SK-N-SH treated with all-trans-retinoic acid at 6 μM for 48 hours (cell line): ENCODE results near the gene ADAMTS18.

Experiments
- ATAC-seq: fragments of 200-7000 bp; cut with Tn5 transposase; 3 replicates; pipeline ENCODE4 v1.9.1; 2020; ENCODE audit warnings: mild to moderate bottlenecking, moderate library complexity
- ARNTL ChIP-seq: fragments of 450-650 bp; formaldehyde crosslinking; IDR thresholded peaks from 2 replicates; pipeline ENCODE4 v1.5.0; 2020; ENCODE audit warnings: low read depth, mild to moderate bottlenecking, moderate library complexity, borderline replicate concordance
- BACH2 ChIP-seq: fragments of 250-450 bp; sonication (Bioruptor Pico); IDR thresholded peaks from 2 replicates; pipeline ENCODE4 v1.9.0; 2021; ENCODE audit warnings: mild to moderate bottlenecking, borderline replicate concordance
- CREB5 ChIP-seq: fragments of 250-450 bp; sonication (Bioruptor Pico); IDR thresholded peaks from 2 replicates; pipeline ENCODE4 v1.5.1; 2020; ENCODE audit warnings: low read depth, mild to moderate bottlenecking, moderate library complexity
- CSDC2 ChIP-seq: fragments of 250-450 bp; sonication (Bioruptor Pico); IDR thresholded peaks from 2 replicates; pipeline ENCODE4 v1.5.0; 2020; ENCODE audit warnings: mild to moderate bottlenecking, moderate library complexity
- ESRRG ChIP-seq: fragments of 250-450 bp; sonication (Bioruptor Pico); IDR thresholded peaks from 2 replicates; pipeline ENCODE4 v1.6.1; 2021; ENCODE audit warnings: mild to moderate bottlenecking
- ISL1 ChIP-seq: fragments of 250-450 bp; sonication (Bioruptor Pico); IDR thresholded peaks from 2 replicates; pipeline ENCODE4 v2.1.2; 2022; ENCODE audit warnings: mild to moderate bottlenecking, moderate library complexity
- OSR1 ChIP-seq: fragments of 250-450 bp; sonication (Bioruptor Pico); IDR thresholded peaks from 2 replicates; pipeline ENCODE4 v1.8.0; 2022; ENCODE audit warnings: moderate library complexity, mild to moderate bottlenecking, inconsistent platforms
- PATZ1 ChIP-seq: fragments of 250-450 bp; sonication (Bioruptor Pico); IDR thresholded peaks from 2 replicates; pipeline ENCODE4 v1.8.0; 2020; ENCODE audit warnings: mild to moderate bottlenecking, moderate library complexity, borderline replicate concordance
- POU6F1 ChIP-seq: fragments of 250-450 bp; sonication (Bioruptor Pico); IDR thresholded peaks from 2 replicates; pipeline ENCODE4 v1.8.0; 2021; ENCODE audit warnings: low read depth, mild to moderate bottlenecking, moderate library complexity, borderline replicate concordance
- RARB ChIP-seq: fragments of 250-450 bp; sonication (Bioruptor Pico); IDR thresholded peaks from 2 replicates; pipeline ENCODE4 v1.8.0; 2021; ENCODE audit warnings: mild to moderate bottlenecking, moderate library complexity
- SNAI2 ChIP-seq: fragments of 250-450 bp; sonication (Bioruptor Pico); IDR thresholded peaks from 2 replicates; pipeline ENCODE4 v1.5.0; 2020; ENCODE audit warnings: mild to moderate bottlenecking, moderate library complexity
- TCF4 ChIP-seq: fragments of 250-450 bp; sonication (Bioruptor Pico); IDR thresholded peaks from 2 replicates; pipeline ENCODE4 v1.8.0; 2021; ENCODE audit warnings: mild to moderate bottlenecking, moderate library complexity, borderline replicate concordance
- TOX ChIP-seq: fragments of 250-450 bp; sonication (Bioruptor Pico); IDR thresholded peaks from 2 replicates; pipeline ENCODE4 v1.8.0; 2021; ENCODE audit warnings: mild to moderate bottlenecking, moderate library complexity, borderline replicate concordance
- ZC3H10 ChIP-seq: fragments of 250-450 bp; sonication (Bioruptor Pico); IDR thresholded peaks from 2 replicates; pipeline ENCODE4 v1.5.1; 2021; ENCODE audit warnings: mild to moderate bottlenecking, moderate library complexity
- ZFP3 ChIP-seq: fragments of 250-450 bp; sonication (Bioruptor Pico); IDR thresholded peaks from 2 replicates; pipeline ENCODE4 v1.5.0; 2020; ENCODE audit warnings: mild to moderate bottlenecking, moderate library complexity
- ZFP30 ChIP-seq: fragments of 450-650 bp; formaldehyde crosslinking; IDR thresholded peaks from 2 replicates; pipeline ENCODE4 v1.5.0; 2022; ENCODE audit warnings: mild to moderate bottlenecking, moderate library complexity
- ZNF565 ChIP-seq: fragments of 450-650 bp; formaldehyde crosslinking; conservative IDR thresholded peaks from 2 replicates; pipeline ENCODE4 v1.5.0; 2020; ENCODE audit warnings: low read depth, mild to moderate bottlenecking, moderate library complexity
- ZNF8 ChIP-seq: fragments of 450-650 bp; formaldehyde crosslinking; IDR thresholded peaks from 2 replicates; pipeline ENCODE4 v1.5.0; 2020; ENCODE audit warnings: mild to moderate bottlenecking, moderate library complexity
- TF ChIP-seq, protein P1 (sequence below): fragments of 250-450 bp; sonication (Bioruptor Pico); IDR thresholded peaks from 2 replicates; pipeline ENCODE4 v1.5.1; 2021; ENCODE audit warnings: mild to moderate bottlenecking, moderate library complexity
- TF ChIP-seq, protein P2 (sequence below): fragments of 250-450 bp; sonication (Bioruptor Pico); IDR thresholded peaks from 2 replicates; pipeline ENCODE4 v1.5.0; 2020; ENCODE audit warnings: mild to moderate bottlenecking, moderate library complexity

The ADAMTS18 gene

GRCh38 chr16:77327717-77328116 is 107.1 kb downstream of the ADAMTS18 start:
- no peak for ATAC-seq
- TF ChIP-seq ZNF565 (CRISPR knock-in tag), result no peak
- no peak for TF ChIP-seq ARNTL (CRISPR knock-in tag)
- TF ChIP-seq, protein P1, sequence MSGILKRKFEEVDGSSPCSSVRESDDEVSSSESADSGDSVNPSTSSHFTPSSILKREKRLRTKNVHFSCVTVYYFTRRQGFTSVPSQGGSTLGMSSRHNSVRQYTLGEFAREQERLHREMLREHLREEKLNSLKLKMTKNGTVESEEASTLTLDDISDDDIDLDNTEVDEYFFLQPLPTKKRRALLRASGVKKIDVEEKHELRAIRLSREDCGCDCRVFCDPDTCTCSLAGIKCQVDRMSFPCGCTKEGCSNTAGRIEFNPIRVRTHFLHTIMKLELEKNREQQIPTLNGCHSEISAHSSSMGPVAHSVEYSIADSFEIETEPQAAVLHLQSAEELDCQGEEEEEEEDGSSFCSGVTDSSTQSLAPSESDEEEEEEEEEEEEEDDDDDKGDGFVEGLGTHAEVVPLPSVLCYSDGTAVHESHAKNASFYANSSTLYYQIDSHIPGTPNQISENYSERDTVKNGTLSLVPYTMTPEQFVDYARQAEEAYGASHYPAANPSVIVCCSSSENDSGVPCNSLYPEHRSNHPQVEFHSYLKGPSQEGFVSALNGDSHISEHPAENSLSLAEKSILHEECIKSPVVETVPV, result no peak
- TF ChIP-seq PATZ1 (CRISPR knock-in tag), result no peak
- no peak for TF ChIP-seq POU6F1 (CRISPR knock-in tag)
- no peak for TF ChIP-seq TOX
- TF ChIP-seq ISL1 (CRISPR knock-in tag), result no peak
- TF ChIP-seq CREB5, result no peak
- TF ChIP-seq, protein P2, sequence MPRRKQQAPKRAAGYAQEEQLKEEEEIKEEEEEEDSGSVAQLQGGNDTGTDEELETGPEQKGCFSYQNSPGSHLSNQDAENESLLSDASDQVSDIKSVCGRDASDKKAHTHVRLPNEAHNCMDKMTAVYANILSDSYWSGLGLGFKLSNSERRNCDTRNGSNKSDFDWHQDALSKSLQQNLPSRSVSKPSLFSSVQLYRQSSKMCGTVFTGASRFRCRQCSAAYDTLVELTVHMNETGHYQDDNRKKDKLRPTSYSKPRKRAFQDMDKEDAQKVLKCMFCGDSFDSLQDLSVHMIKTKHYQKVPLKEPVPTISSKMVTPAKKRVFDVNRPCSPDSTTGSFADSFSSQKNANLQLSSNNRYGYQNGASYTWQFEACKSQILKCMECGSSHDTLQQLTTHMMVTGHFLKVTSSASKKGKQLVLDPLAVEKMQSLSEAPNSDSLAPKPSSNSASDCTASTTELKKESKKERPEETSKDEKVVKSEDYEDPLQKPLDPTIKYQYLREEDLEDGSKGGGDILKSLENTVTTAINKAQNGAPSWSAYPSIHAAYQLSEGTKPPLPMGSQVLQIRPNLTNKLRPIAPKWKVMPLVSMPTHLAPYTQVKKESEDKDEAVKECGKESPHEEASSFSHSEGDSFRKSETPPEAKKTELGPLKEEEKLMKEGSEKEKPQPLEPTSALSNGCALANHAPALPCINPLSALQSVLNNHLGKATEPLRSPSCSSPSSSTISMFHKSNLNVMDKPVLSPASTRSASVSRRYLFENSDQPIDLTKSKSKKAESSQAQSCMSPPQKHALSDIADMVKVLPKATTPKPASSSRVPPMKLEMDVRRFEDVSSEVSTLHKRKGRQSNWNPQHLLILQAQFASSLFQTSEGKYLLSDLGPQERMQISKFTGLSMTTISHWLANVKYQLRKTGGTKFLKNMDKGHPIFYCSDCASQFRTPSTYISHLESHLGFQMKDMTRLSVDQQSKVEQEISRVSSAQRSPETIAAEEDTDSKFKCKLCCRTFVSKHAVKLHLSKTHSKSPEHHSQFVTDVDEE (CRISPR knock-in tag), result no peak
- TF ChIP-seq ZC3H10 (CRISPR knock-in tag), result no peak
- TF ChIP-seq SNAI2 (CRISPR knock-in tag), result no peak
- TF ChIP-seq OSR1 (CRISPR knock-in tag), result no peak
- no peak for TF ChIP-seq ZFP30
- no peak for TF ChIP-seq BACH2 (CRISPR knock-in tag)

DNA sequence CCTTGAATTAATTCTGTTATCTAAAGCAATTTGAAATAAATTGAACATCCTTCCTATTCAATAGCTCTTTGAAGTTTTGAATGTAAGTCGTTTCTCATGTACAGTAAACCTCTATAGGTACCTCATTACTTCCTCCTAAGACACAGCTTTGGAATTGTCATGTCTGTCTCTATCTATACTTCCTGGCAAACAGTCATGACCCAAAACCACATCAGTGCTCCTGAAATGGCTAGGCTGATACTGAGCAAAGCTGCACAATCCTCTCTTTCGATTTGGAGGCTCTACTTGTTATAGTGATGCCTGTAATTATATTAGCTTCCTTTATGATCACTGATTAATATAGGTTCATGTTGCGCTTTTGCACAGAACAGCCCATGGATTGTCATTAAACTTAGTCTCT is 110.1 kb downstream of the ADAMTS18 start:
- TF ChIP-seq ZNF8 (CRISPR knock-in tag) (no peak), RARB (CRISPR knock-in tag) (no peak), CREB5 (no peak), BACH2 (CRISPR knock-in tag) (no peak), ARNTL (CRISPR knock-in tag) (no peak), SNAI2 (CRISPR knock-in tag) (no peak), ZNF565 (CRISPR knock-in tag) (no peak)
- no peak for ATAC-seq

DNA sequence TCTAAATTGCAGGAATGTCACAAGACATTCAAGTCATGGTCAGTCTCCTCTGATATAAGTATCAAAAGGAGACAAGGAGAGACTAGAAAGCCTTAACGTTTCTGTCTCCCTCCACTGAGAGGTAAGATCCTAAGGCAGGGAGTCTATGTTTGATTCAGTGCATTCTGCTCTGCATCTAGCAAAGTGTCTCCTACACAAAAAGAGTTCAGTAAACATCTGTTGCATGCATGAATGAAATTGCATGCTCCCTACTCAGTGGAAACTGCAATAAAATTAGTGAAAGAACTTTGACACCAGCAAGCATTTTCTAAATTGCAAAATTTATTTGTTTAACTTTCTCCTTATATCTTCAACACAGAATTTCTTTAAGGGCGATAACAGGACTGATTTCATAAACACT is 111.1 kb downstream of the ADAMTS18 start:
- no peak for ATAC-seq

More for the DNA sequence above, 111.1 kb downstream of the ADAMTS18 start:
- TF ChIP-seq, protein P1, result no peak
- TF ChIP-seq TCF4 (CRISPR knock-in tag) (no peak), ESRRG (CRISPR knock-in tag) (no peak), CSDC2 (no peak), ZFP3 (no peak), RARB (CRISPR knock-in tag) (no peak), TOX (no peak), ZNF565 (CRISPR knock-in tag) (no peak), CREB5 (no peak), ISL1 (CRISPR knock-in tag) (no peak), SNAI2 (CRISPR knock-in tag) (no peak)
- TF ChIP-seq, protein P2 (CRISPR knock-in tag), result no peak
